Posterior vena cava (tissue), 2 donors: ENCODE data around the gene KCNG2. TPM values are rescaled to one million over a fixed set of nuclear protein-coding genes. Genes with fewer than 3 reads are reported as not detected.
"Not testable (repeated sequence)": the region's sequence is repeated elsewhere in the genome, so short reads cannot be mapped to it uniquely, and the experiment has no call there.

Source experiments
- DNase-seq: peaks from one replicate; pipeline ENCODE4 v3.0.0-alpha.2; 2020; ENCODE audit warnings: low spot score
- intact Hi-C, 2 donors: fragments of 100-400 bp; cut with DNase I; formaldehyde crosslinking; loops; one replicate each; pipeline versions ENCODE4 v1.14.1 to v1.14.2; 2022 to 2023
- total RNA-seq, 2 donors: library from RNA; stranded (reverse); fragmentation: NEBNext Ultra II Directional; extraction: Animal tissue kit (Norgen Biotek cat#: 25700); gene quantifications; one replicate each; pipeline ENCODE4 v1.2.1, GENCODE V29; 2021
- donor health status: DM: yes; HTN: yes; CAD: no.
- donor health status: DM: yes; HTN: yes; CAD: no.

Gene KCNG2
- total RNA-seq, 2 donors from 2014 or later, result 0.38 to 0.56 TPM

DNA sequence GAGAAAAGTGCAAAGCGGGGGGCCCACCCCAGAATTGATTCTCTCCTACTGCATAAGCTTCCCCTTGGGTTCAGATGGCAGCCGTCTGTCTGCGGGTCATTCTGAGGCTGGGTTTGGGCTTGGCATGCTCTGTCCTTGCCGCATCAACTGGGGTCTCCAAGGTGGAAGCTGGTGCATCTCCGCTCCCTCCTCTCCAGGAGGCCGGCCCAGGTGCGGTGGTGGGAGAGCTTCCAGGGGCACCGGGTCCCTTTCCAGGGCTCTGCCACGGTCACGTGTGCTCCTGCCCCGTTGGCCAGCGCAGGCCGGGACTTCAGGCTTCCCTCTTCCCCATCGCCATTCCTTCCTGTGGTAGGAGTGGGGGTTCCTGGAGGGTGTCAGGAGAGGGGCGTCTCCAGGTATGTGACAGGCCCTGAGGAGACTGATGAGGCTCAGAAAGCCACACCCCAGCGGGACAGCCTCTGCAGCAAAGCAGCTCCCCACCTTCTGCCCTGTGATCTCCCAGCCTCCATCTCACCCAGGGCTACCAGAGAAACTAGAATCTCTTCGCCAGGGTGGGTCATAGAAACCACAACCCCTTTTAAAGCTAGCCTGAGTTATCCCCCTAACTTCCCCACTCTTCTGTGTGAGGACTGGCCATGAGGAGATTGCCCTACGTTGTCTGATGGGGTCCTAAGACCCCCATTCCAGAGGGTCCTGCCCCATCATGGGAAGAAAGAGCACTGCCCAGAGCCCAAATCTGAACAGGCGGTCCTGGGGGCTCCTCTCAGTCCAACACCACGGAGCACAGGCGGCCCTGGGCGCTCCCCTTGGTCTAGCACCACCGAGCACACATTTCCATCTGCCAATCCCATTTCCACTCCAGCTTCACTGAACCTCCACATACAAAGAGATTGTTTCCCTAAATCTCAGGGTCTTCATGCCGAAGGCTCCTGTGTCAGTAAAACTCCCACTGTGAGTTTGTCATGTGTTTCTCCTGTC is 77.1 kb downstream of the KCNG2 start:
- intact Hi-C loops, result no loop called here
- no peak for DNase-seq

DNA sequence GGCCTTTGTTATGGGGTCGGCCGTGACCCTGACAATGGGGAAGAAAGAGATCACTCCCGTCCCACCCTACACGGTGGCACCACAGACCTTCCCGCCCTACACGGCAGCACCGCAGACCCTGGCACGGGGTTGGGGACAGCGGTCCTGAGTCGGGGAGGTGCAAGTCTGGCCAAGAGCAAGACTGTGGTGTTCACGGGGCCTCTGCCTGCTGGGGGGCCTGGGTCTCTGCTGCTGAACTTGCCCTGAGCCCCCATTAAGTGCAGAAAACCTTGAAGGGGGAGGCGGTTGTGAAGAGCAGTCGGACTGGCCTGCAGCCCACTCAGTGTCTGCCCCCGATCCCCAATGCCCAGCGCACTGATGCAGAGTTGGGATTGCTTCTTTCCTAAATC is 77.8 kb downstream of the KCNG2 start:
- DNase-seq, result no peak

DNA sequence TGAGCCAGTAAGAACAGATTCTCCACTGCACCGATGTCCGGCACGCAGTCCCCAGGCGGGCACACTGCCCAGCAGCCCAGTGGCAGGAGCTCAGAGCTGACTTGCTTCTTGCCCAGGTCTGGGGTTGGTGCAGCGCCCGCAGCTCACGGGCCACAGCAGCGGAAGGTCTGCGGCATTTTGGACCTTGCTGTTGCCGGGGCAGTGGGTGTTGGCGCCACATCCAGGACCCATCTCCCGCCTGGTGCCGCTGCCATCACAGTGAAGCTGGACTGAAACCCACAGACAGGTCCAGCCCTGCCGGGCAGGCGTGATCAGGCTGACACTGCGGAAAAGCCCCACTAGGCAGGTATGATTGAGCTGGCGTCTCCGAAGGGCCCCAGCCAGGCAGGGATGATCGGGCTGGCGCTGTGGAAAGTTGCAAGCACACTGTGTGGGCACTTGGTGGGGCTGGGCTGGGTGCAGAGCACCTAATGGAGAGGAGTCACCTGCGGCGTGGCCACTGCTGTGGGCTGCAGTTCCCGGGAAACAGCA is 78.3 kb downstream of the KCNG2 start:
- intact Hi-C loops, result no loop called here
- no peak for DNase-seq

More for the DNA sequence above, 77.8 kb downstream of the KCNG2 start:
- intact Hi-C loops, result no loop called here

DNA sequence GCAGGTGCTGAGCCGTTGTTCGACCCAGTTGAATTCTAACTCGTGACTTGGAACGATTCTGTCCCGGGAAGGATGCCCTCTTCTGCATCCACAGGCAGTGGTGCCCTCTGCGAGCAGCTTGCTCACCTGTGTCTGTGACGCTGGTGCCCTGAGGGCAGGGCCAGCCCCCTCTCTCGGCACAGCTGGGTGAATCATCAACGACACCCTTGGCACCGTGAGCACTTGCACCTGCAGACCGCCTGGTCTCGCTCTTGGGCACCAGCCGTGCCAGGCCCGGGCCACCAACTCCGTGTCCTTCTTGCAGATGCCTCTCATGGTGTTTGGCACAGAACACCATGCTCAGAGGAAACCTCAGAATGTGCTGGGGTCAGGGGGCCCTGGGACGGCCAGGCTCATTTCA is 78.8 kb downstream of the KCNG2 start:
- intact Hi-C loops, result no loop called here
- peak; percentile 77 for DNase-seq

DNA sequence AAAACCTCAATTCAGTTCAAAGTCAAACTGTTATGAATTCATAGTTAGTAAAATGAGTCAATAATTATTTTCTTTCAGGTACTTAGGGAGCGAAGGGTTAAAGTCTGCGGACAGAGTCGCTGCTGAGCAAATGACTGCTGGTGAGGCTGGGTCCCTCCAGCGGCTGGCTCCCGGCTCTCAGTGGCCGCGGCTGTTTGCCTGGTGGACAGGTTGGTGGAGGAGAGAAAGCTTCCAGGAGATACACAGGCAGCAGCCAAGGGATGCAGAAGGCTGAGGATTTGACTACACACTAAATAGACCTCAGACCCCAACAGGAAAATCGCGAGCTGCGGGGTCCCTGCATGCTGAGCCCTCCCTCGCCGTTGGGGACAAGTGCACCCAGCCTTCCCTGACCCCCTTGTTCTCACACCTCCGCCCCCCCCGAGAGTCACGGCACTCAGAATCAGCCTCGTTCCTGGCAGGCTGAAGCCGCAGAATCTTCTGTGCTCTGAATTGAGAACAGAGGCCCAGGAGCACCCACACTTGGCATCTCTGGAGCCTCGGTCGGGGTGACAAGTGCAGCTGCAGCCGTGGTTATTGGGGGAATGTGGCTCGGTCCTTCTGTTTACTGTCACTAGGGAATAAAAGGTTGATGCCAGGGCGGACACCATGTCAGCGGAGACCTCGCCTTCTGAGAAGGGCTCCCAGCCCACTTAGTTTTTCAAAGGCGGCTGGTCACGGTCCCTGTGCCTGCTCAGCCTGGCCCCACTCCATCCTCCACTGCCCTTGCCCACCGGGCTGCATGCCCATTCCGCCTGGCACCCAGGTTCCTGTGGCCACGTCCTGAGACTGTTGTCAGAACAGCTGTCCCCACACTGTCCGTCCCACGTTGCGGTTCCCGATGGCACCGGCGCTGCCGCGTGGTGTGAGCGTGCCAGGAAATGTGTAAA is 79.7 kb downstream of the KCNG2 start:
- intact Hi-C loops, result no loop called here
- no peak for DNase-seq

DNA sequence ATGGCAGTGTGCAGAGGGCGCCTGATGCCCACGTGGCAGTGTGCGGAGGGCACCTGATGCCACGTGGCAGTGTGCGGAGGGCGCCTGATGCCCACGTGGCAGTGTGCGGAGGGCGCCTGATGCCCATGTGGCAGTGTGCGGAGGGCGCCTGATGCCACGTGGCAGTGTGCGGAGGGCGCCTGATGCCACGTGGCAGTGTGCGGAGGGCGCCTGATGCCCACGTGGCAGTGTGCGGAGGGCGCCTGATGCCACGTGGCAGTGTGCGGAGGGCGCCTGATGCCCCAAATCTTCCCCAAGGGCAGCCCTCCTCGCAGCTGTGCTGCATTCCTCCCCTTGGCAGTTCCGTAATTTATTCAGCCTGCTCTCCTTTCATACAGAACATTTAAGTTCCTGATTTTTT is 80.5 kb downstream of the KCNG2 start:
- intact Hi-C loops, DNase-seq: not testable (repeated sequence)

DNA sequence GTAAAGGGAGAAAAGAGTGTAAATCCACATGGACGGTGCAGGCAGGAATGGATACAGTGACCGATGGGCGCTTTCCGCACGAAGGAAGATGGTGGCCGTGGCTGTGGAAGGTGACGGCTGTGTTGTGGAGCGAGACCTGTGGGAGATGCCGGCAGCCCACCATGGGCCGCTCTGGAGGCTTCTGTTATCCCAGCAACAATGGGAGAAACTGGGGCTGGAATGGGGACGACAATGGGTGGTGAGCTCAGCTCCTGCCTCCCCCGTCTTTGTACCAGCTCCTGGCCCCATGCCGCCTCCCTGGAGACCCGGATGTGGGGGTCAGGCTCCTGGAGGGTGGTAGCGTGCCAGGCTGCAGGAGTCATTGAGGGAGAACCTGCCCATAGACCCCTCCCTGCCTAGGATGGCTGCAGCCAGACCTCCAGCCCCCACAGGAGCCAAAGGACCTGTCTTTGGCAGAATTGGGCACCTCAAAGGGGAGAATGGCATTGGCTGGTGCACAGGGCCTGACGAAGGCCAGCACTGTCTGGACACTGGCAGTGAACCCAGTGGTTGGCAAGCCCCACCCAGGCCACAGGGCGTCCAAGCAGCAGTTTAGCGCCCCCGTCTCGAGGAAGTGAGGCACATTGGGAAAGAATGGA is 81.1 kb downstream of the KCNG2 start:
- no peak for DNase-seq
- intact Hi-C loops, result no loop called here

DNA sequence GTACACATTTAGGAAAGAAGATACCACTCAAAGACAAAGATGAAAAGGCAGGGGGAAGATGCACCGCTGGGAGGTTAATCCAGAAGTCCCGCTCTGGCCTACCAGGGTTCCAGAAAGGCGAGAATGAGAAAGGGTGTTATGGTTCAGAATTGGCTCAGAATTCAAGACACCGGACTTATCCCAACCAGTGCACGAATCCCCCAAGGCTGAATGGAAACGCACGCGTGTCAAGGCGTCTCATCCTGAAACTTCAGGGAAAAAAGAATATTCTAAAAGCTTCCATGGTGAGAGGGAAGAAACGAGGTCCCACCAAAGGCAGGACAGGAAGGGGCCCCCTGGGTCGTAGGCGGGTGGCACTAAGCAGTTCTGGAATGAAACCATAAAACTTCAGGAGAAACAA is 81.8 kb downstream of the KCNG2 start:
- intact Hi-C loops, result no loop called here
- no peak for DNase-seq

DNA sequence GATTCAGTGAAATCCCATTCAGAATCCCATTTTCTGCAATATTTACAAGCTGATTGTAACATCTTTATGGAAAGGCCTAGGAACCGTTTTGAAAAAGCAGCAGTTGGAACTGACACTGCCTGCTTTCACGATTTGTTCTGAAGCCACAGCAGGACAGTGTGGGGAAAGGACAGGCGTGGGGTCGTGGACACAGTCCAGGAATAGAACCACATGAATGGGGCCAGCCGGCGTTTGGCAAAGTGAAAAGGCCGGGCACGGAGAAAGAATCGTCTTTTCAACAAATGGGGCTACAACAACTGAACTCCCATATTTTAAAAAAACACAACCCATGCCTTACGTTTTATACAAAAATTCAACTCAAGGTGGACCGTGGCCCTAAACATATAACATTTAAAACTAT is 84.0 kb downstream of the KCNG2 start:
- DNase-seq, result no peak
- intact Hi-C loops, result no loop called here

DNA sequence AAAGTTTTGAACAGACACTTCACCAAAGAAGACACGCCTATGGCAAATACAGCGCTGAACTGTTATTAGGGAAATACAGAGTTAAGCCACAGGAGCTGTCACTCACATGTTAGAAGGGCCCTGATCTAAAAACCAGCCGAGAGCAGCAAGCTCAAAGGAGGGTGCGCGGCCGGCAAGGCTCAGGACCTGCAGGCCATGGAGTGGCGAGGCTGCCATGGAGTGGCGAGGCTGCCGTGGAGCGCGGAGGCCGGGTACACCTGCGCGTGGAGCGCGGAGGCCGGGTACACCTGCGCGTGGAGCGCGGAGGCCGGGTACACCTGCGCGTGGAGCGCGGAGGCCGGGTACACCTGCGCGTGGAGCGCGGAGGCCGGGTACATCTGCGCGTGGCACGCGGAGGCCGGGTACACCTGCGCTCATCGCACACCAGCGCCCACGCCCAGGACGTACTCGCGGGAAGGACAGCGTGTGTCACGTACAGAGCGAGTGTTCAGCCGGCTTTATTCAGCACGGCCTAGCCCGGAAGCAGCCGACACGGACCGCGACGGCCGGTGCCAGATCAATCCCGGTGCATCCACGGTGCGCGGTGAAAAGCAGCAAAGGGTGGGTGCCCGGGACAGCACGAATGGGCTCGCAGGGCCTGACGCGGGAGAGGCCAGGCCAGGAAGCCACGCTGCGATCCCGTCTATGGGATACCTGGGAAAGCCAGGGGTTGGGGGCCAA is 84.9 kb downstream of the KCNG2 start:
- no peak for DNase-seq
- intact Hi-C loops, result no loop called here

DNA sequence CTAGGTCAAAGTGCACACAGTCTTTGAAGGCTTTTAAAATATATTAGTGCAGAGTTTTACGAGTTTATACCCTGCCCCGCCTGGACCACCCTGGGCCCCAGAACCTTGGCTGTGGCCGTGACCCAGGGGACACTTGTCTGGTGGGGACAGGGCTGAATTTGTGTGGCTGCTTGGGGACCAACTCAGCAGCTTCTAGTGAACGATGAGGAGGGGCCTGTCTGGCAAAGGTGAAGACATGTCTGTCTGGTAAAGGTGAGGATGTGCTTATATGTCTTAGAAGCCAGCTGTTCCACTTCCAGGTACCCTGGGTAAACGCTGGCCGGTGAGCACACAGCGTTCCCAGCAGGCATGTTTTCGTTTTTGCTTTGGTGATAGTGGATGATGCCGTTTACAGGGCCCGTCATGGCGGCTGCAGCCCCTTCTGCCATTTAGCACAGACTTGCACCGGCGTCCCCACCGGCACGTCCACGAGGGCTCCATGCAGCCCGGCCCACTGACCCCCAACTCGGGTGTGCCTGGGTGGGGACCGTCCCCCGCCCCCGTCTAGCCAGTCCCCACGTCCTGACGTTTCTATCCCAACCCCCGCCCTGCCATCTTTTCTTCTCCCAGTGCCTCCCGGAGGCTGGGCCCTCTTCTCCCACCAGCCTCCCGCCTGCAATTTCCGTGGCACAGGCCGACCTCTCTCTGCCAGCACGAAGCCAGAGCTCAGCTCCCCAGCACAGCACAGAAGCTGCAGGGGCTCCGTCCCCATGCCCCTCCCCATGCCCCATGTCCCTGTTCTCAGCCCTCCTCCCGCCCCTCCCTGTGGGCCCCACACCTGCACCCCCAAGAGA is 85.9 kb downstream of the KCNG2 start:
- intact Hi-C loops, result no loop called here
- no peak for DNase-seq

DNA sequence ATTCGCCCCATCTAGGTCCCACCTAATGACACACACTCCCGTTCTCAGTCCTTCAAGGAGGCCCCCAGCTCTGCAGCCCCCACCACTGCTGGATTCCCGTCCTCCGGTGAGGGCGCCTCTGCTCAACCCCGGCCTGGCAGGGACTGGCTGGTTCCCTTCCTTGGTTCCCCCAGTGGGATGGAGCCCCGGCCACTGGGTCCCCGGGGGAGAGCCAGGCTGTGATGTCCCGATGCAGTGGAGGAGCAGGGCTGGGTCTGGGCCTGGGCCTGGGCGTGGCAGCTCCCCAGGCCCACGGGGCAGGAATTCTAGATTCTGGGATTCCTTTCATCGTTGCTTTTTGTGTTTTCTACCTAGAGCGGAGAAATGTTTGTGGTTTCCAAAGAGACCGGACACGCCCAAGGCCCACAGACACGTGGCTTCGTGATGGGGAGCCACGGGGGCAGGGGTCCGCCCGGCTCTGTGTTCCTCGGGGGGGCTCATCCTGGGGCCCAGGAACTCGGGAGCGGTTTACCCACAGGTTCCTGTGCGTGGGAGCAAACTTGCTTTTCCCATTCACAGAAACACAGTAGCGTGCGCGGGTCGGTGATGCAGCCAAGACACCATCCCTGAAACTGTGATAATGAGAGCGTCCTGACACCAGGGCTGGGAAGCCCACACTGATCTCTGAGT is 86.7 kb downstream of the KCNG2 start:
- DNase-seq, result no peak
- intact Hi-C loops, result no loop called here

DNA sequence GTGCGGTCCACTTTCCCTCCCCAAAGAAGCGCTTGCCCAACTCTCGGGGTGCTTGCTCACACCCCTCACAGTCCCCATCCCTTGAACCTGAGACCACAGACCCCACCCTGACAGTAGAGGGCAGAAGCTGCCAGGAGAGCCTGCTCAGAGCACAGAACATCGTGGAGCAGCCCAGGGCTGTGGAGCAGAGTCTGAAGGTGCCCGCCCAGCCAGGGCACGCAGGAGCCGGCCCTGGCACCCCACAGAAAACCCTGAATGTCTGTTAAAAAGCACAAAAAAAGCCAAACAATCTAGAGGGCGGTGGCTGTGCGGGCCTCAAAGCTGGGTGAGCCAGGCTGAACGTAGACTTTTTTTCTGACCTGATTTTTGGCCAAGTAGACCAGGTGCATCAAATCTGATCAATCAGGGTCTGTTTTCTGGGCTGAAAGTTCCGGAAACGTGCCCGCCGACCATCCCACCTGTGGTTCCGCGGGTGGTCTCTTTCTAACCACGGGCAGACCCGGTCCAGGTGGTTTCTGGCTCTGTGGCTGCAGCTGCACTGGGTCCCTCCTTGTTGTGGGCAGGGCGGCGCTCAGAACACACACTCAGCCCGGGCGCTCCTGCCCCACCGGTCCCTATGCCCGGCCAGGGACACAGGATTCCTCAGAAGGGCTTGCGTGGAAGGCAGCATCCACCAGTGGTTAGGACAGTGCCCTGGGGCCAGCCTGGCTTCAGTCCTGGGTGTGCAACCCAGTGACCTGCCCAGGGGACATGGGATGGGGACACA is 87.4 kb downstream of the KCNG2 start:
- intact Hi-C loops, result no loop called here
- no peak for DNase-seq

DNA sequence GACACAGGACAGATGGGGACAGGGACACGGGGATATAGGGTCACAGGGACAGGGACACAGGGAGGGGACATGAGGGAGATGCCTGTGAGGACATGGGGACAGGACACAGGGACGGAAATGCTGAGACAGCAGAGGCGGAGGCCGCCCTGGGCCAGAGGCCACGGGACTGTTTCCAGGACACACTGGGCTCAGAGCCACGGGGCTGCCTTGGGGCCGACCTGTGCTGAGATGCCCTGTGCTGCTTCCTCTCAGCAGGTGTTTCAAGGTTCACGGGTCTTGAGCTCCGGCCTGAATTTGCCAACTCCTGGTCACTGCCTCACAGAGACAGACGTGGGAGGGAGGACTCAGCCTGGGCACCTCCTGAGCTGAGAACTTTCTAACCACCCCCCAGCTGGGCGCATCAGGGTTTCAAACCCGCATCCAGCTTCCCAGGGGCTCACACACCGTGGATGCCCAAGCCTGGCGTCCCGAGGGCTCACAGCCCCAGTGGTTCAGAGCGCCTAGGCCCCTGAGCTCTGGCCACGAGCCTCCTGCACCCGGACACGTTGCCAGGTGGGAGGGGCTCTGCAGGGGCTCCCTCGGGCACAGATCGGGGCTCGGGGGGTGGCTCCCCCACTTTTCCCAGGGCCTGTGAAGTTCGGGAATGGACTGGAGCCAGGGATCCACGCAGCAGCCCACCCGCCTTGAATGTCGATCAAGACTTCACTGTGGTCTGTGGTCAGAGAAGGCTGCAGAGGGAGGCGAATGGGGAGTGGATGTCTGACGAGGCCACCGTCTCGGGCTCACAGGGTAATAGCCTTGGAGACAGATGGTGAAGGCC is 89.7 kb downstream of the KCNG2 start:
- intact Hi-C loops, result no loop called here

DNA sequence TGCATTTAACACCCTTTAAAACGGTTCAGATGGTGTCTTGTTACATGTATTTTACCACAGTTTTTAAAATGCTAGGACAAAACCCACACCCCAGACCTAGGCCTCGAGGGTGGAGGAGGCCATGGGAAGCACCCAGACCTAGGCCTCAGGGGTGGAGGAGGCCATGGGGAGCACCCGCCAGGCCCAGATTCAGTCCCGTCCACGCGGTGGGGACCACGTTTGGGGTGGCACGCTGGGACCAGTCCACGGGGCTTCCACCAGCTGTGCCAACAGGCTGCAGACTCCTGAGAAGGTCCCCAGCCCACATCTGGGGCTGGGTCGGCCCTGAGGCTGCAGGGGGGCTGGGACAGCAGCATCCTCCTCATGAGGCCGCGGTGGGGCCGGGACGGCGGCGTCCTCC is 90.3 kb downstream of the KCNG2 start:
- peak; percentile 74 for DNase-seq
- intact Hi-C loops, result no loop called here

More for the DNA sequence above, 89.7 kb downstream of the KCNG2 start:
- no peak for DNase-seq

DNA sequence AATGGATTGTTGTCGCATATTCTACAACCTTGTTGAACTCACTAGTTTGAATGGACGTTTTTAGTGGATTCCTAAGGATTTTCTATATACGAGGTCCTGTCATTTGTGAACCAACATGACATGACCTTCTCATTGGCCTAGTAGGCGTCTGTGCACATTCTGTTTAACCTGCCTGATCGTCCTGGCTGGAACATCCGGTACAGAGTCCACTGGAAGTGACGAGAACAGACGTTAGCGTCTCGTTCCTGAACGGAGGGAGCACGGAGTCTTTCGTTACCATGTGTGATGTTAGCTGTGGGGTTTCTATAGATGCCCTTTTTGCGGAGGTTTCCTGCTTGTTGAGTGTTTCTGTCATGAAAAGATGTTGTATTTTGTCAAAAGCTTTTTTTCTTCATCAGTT is 91.8 kb downstream of the KCNG2 start:
- intact Hi-C loops, result no loop called here
- DNase-seq, result no peak
